Astrocyte of the spinal cord (primary cell): ENCODE measurements around the gene ZNF205.
A peak's percentile ranks its signal among the peaks of the same experiment; 100 is the strongest.
"Not testable (repeated sequence)": the region's sequence is repeated elsewhere in the genome, so short reads cannot be mapped to it uniquely, and the experiment has no call there.

ENCODE experiments used
- DNase-seq: peaks from one replicate; pipeline ENCODE4 v3.0.0; 2011; ENCODE audit warnings: low read depth, low spot score
- H3K4me3 ChIP-seq: 2 replicates; pipeline ENCODE4 v1.5.1; 2011; ENCODE audit warnings: low read depth, mild to moderate bottlenecking, low read length, moderate library complexity
- in situ Hi-C: cut with HindIII; loops from 2 replicates; pipeline ENCODE4 v1.10.0; 2017; ENCODE audit warnings: low sequenced_read_pairs
- TF ChIP-seq, protein P1 (sequence below): IDR thresholded peaks from 2 replicates; pipeline ENCODE4 v1.5.1; 2012; ENCODE audit warnings: low read depth, mild to moderate bottlenecking, low read length, inconsistent platforms

The ZNF205 gene

DNA sequence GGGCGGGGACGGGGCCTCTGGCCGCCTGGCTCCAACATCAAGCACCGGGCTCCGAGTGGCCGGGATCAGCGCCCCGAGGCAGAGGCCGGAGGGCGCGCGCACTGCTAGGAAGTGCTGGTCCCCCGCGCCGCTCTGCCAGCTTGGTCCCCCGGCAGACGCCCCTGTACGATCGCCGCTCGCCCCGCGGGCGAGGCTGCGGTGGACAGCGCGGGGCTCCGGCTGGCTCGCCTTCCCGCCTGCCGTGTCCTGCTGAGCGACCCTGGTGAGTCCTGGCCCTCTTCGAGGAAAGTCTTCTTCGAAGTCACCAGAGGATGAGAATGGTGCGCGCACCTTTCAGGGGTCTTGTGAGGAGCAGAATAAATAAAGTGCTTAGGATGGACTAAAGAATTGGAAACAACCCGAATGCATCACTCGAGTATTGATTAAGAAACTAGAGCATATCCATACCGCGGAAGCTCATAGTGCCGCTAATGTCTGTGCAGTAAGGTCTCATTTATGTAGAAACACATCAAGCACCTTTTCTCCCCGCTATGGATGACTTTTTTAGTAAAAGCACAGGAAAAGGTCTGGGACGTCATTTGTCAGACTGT, 22.8 kb downstream of the ZNF205 start:
- in situ Hi-C loops, result no loop called here
- H3K4me3 ChIP-seq, result peak overlapping the region; percentile 100
- TF ChIP-seq, protein P1, sequence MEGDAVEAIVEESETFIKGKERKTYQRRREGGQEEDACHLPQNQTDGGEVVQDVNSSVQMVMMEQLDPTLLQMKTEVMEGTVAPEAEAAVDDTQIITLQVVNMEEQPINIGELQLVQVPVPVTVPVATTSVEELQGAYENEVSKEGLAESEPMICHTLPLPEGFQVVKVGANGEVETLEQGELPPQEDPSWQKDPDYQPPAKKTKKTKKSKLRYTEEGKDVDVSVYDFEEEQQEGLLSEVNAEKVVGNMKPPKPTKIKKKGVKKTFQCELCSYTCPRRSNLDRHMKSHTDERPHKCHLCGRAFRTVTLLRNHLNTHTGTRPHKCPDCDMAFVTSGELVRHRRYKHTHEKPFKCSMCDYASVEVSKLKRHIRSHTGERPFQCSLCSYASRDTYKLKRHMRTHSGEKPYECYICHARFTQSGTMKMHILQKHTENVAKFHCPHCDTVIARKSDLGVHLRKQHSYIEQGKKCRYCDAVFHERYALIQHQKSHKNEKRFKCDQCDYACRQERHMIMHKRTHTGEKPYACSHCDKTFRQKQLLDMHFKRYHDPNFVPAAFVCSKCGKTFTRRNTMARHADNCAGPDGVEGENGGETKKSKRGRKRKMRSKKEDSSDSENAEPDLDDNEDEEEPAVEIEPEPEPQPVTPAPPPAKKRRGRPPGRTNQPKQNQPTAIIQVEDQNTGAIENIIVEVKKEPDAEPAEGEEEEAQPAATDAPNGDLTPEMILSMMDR, result no peak
- DNase-seq, result peak; percentile 19

DNA sequence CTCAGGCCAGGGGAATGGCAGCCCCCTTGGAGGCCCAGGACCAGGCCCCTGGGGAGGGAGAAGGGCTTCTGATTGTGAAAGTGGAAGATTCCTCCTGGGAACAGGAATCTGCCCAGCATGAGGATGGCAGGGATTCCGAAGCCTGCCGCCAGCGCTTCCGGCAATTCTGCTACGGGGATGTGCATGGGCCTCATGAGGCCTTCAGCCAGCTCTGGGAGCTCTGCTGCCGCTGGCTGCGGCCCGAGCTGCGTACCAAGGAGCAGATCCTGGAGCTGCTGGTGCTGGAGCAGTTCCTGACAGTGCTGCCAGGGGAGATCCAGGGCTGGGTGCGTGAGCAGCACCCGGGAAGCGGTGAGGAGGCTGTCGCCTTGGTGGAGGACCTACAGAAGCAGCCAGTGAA, 24.9 kb downstream of the ZNF205 start:
- no peak overlapping the region for H3K4me3 ChIP-seq
- in situ Hi-C loops, result no loop called here
- TF ChIP-seq, protein P1, result no peak
- no peak for DNase-seq

DNA sequence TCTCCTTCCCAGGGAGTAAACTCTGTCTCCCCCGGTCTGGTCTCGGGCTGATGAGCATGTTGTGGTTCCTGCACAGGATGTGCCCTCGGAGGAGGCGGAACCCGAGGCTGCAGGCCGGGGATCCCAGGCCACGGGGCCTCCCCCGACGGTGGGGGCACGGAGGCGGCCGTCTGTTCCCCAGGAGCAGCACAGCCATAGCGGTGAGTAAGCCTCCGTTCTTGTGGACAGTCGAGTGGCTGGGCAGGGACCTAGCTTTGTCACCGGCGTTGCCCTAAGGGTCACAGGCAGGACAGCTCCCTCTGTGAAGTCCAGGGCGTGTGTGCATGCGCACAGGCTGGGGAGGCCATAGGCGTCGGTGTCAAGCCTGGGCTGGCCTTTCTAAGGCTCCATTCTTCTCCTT, 26.0 kb downstream of the ZNF205 start:
- TF ChIP-seq, protein P1, result no peak
- no peak overlapping the region for H3K4me3 ChIP-seq
- in situ Hi-C loops, result no loop called here
- no peak for DNase-seq

DNA sequence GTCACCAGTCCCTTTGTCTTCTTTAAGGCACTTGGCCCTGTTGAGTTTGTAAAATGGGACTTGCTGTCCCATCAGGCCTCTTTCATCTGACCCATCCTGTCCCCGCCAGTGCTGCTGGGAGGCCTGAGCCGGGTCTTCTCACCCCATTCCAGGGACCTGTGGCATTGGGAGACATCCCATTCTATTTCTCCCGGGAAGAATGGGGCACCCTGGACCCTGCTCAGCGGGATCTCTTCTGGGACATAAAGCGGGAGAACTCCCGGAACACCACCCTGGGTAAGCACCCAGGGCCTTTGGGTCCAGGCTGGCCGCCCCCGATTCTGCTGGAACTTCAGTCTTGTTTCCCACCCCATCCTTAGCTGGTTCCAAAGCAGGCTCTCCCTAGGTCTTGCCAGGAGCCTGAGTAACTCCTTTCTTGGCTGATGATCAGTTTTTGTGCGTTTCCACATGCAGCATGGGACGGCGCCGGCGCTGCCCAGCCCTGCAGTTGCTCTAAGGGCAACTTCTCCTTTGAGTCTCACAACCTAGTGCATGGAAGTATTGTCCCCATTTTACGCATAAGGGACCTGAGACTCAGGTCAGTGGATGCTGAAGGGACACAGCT, 26.5 kb downstream of the ZNF205 start:
- TF ChIP-seq, protein P1, result no peak
- no peak for DNase-seq
- in situ Hi-C loops, result no loop called here
- no peak overlapping the region for H3K4me3 ChIP-seq

DNA sequence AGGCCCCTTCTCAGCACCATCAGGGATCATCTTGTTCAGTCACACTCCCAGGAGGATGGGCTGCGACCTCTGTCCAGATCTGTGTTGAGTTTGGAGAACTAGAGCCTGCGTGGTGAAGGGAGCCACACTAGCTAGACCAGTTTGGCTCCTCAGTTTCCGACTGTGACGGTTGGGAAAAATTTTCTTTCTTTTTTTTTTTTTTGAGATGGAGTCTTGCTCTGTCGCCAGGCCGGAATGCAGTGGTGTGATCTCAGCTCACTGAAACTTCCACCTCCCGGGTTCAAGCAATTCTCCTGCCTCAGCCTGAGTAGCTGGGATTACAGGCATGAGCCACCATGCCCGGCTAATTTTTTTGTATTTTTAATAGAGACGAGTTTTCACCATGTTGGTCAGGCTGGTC, 27.2 kb downstream of the ZNF205 start:
- H3K4me3 ChIP-seq, in situ Hi-C loops, DNase-seq: not testable (repeated sequence)

DNA sequence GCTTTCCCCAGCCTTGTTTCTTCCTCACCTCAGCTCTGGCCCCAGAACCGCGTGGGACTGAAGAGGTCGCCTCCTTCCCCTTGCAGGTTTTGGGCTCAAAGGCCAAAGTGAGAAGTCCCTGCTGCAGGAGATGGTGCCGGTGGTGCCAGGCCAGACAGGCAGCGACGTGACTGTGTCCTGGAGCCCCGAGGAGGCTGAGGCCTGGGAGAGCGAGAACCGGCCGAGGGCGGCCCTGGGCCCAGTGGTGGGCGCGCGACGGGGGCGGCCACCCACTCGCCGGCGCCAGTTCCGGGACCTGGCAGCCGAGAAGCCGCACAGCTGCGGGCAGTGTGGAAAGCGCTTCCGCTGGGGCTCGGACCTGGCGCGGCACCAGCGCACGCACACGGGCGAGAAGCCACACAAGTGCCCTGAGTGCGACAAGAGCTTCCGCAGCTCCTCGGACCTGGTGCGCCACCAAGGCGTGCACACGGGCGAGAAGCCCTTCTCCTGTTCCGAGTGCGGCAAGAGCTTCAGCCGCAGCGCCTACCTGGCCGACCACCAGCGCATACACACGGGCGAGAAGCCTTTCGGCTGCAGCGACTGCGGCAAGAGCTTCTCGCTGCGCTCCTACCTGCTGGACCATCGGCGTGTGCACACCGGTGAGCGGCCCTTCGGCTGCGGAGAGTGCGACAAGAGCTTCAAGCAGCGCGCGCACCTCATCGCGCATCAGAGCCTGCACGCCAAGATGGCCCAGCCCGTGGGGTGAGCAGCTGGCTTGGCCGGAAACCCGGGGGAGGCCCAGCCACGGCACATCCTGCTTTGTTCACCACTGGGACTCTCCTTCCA, 28.4 kb downstream of the ZNF205 start:
- TF ChIP-seq, protein P1, result no peak
- in situ Hi-C loops, result no loop called here
- no peak overlapping the region for H3K4me3 ChIP-seq
- DNase-seq, result no peak

DNA sequence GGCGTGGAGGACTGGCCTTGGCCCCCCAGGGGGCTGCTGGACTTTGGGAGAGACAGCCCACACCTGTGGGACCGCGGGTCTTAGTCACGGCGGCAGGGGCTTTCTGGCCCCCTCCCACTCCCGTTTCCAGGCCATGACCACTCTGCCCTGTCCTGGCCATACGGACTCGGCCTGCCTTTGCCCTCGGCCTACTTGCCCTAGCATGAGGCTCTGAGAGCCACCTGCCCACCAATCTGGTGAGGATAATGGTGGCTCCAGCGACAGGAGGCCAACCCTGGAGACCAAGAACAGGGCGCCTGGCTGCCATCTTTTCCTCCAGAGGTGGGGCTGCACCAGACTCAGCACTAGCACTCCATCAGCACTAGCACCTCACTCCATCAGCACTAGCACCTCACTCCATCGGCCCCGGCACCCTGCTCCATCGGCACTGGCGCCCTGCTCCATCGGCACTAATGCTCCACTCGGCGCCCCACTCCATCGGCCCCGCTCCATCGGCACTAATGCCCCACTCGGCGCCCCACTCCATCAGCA, 29.5 kb downstream of the ZNF205 start:
- no peak for DNase-seq
- in situ Hi-C loops, result no loop called here
- no peak overlapping the region for H3K4me3 ChIP-seq
- TF ChIP-seq, protein P1, result no peak
